Measurements from ENCODE around the gene SLC27A1. TPM values are rescaled to one million over a fixed set of nuclear protein-coding genes. Genes with fewer than 3 reads are reported as not detected.

The SLC27A1 gene
- total RNA-seq, 4 donors from 2014 or later: 25.3 to 53.4 (median 39.5) TPM

DNA sequence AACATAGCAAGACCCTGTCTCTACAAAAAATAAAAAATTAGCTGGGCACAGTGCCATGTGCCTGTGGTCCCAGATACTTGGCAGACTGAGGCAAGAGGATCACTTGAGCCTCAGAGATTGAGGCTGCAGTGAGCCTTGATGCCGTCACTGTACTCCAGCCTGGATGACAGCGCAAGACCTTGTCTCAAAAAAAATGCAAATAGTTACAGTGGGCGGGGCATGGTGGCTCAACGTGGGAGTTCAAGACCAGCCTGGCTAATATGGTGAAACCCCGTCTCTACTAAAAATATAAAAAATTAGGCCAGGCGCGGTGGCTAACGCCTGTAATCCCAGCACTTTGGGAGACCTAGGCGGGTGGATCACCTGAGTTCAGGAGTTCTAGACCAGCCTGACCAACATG, 49.6 kb downstream of the SLC27A1 start:
- DNase-seq (ENCODE audit: low spot score in 2 of 2): no peak
- H3K9me3 ChIP-seq: peaks cover 5% of the 10 kb centered on the region
- H3K4me3 ChIP-seq: no peak overlapping the region
- H3K27me3 ChIP-seq: no peaks in the 10 kb centered on the region
- 92% methylated on average over 9 of the region's 9 CpGs for WGBS
- TF ChIP-seq POLR2A (IDR thresholded peaks at IDR 0.05) (no peak), EP300 (IDR thresholded peaks at IDR 0.05) (no peak), POLR2AphosphoS5 (IDR thresholded peaks at IDR 0.05) (no peak)
- TF ChIP-seq, protein P1, sequence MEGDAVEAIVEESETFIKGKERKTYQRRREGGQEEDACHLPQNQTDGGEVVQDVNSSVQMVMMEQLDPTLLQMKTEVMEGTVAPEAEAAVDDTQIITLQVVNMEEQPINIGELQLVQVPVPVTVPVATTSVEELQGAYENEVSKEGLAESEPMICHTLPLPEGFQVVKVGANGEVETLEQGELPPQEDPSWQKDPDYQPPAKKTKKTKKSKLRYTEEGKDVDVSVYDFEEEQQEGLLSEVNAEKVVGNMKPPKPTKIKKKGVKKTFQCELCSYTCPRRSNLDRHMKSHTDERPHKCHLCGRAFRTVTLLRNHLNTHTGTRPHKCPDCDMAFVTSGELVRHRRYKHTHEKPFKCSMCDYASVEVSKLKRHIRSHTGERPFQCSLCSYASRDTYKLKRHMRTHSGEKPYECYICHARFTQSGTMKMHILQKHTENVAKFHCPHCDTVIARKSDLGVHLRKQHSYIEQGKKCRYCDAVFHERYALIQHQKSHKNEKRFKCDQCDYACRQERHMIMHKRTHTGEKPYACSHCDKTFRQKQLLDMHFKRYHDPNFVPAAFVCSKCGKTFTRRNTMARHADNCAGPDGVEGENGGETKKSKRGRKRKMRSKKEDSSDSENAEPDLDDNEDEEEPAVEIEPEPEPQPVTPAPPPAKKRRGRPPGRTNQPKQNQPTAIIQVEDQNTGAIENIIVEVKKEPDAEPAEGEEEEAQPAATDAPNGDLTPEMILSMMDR (IDR thresholded peaks at IDR 0.05): no peak
- H3K27ac ChIP-seq: no peak overlapping the region
- peaks cover 42% of the 10 kb centered on the region for H3K36me3 ChIP-seq
- peaks cover 8% of the 10 kb centered on the region for H3K4me1 ChIP-seq

DNA sequence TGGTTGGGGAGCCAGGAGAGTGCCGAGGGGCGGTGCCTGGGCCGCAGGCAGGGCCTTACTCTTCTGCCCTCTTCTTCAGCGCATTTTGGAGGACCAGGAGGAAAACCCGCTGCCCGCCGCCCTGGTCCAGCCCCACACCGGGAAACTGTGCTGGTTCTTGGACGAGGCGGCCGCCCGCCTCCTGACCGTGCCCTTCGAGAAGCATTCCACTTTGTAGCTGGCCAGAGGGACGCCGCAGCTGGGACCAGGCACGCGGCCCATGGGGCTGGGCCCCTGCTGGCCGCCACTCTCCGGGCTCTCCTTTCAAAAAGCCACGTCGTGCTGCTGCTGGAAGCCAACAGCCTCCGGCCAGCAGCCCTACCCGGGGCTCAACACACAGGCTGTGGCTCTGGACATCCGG, 50.5 kb downstream of the SLC27A1 start:
- TF ChIP-seq POLR2AphosphoS5 (IDR thresholded peaks at IDR 0.05) (no peak), EP300 (IDR thresholded peaks at IDR 0.05) (no peak), POLR2A (IDR thresholded peaks at IDR 0.05) (no peak)
- TF ChIP-seq, protein P1 (IDR thresholded peaks at IDR 0.05): no peak
- H3K9me3 ChIP-seq: peaks cover 5% of the 10 kb centered on the region
- no peak overlapping the region for H3K4me3 ChIP-seq
- H3K4me1 ChIP-seq: peaks cover 8% of the 10 kb centered on the region
- H3K27ac ChIP-seq: no peak overlapping the region
- no peaks in the 10 kb centered on the region for H3K27me3 ChIP-seq
- no peak for DNase-seq (ENCODE audit: low spot score in 2 of 2)
- 89% methylated on average over 8 of the region's 25 CpGs for WGBS
- H3K36me3 ChIP-seq: peaks cover 39% of the 10 kb centered on the region

DNA sequence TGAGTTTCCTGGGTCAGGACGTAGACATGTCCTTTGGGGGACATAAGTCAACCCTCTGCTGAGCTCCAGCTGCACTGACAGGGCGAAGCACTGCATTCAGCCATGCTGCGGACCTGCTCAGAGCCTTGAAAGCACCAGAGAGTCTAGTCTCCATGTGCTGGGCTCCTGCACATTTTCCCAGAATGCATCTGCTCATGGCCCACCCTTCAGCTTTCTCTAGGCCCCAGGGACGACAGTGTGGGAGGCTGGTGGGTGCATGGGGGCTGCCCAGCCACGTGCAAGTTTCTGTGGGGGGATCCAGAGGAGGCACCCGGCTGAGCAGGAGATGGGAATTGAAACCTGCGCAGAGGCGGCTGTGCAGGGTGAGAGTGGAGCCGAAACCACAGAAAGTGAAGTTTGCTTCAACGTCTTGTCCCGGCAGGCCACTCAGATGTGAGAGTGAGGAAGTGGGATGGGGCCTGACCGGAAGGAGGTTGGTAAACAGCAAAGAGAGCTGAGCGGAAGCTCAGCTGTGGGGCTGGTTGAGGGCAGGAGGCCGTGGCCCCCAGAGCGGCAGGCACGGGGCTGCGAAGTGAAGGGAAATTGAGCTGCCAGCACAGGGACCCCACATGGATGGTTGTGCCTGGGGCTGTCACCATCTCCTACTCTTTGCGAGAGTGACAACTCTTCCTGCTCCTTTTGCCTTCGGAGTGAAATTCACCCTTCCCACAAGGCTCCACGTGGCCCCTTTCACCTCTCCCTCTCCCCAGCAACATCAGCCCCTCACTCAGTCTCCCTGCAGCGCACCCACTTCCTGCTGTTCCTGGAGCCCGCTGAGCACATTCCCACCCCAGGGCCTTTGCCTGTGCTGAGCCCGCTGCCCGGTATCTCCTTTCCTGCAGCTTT, 52.9 kb downstream of the SLC27A1 start:
- H3K9me3 ChIP-seq: no peaks in the 10 kb centered on the region
- H3K27me3 ChIP-seq: peaks cover 9% of the 10 kb centered on the region
- DNase-seq (ENCODE audit: low spot score in 2 of 2): no peak
- no peak overlapping the region for H3K4me3 ChIP-seq
- 56% methylated on average over 24 of the region's 24 CpGs for WGBS
- TF ChIP-seq POLR2AphosphoS5 (IDR thresholded peaks at IDR 0.05) (no peak), EP300 (IDR thresholded peaks at IDR 0.05) (no peak), POLR2A (IDR thresholded peaks at IDR 0.05) (no peak)
- TF ChIP-seq, protein P1 (IDR thresholded peaks at IDR 0.05): no peak
- no peak overlapping the region for H3K27ac ChIP-seq
- H3K36me3 ChIP-seq: peaks cover 18% of the 10 kb centered on the region
- H3K4me1 ChIP-seq: peaks cover 8% of the 10 kb centered on the region

DNA sequence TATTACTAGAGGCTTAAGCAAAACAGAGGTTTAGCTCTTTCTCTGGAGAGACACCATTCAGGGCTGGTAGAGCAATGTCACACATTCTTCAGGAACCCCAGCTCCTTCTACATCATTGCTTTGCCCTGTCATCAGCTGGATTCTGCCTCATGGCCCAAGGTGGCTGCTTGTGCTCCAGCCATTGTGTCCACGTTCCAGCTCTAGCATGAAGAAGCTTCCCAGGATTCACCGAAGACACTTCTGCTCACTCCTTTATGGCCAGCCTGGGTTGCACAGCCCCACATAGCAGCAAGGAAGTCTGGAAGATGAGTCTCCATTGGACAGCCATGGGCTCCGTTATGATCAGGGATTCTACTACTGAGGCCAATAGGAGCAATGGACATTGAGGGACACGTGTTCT, 54.3 kb downstream of the SLC27A1 start:
- no peak overlapping the region for H3K27ac ChIP-seq
- 98% methylated on average over 4 of the region's 4 CpGs for WGBS
- H3K27me3 ChIP-seq: peaks cover 11% of the 10 kb centered on the region
- peaks cover 10% of the 10 kb centered on the region for H3K36me3 ChIP-seq
- H3K9me3 ChIP-seq: no peaks in the 10 kb centered on the region
- H3K4me1 ChIP-seq: peaks cover 8% of the 10 kb centered on the region
- no peak overlapping the region for H3K4me3 ChIP-seq
- TF ChIP-seq, protein P1 (IDR thresholded peaks at IDR 0.05): no peak
- TF ChIP-seq POLR2A (IDR thresholded peaks at IDR 0.05) (no peak), POLR2AphosphoS5 (IDR thresholded peaks at IDR 0.05) (no peak), EP300 (IDR thresholded peaks at IDR 0.05) (no peak)
- DNase-seq (ENCODE audit: low spot score in 2 of 2): no peak

DNA sequence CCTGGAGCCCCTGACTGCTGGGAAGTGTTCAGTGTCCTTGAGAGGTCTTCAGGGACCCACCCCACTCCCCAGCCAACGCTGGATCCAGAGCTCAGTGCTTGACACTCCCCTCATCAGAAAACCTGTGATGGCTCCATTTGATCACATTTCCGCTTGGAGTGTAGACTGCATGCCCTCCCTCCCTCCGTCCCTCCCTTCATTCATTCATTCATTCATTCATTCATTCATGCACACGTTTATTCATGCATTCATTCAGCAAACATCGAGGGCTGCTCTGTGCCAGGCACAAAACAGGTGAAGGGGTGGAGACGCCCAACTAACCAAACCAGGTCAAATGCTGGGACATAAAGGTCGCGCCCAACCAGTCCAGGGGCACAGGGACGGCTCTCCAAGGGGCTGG, 54.8 kb downstream of the SLC27A1 start:
- H3K27ac ChIP-seq: no peak overlapping the region
- WGBS: 81% methylated on average over 9 of the region's 9 CpGs
- H3K4me1 ChIP-seq: peaks cover 8% of the 10 kb centered on the region
- H3K4me3 ChIP-seq: no peak overlapping the region
- H3K36me3 ChIP-seq: peaks cover 10% of the 10 kb centered on the region
- H3K9me3 ChIP-seq: no peaks in the 10 kb centered on the region
- TF ChIP-seq, protein P1 (IDR thresholded peaks at IDR 0.05): no peak
- TF ChIP-seq EP300 (IDR thresholded peaks at IDR 0.05): no peak
- TF ChIP-seq POLR2A (IDR thresholded peaks at IDR 0.05): no peak
- no peak for TF ChIP-seq POLR2AphosphoS5 (IDR thresholded peaks at IDR 0.05)
- peaks cover 11% of the 10 kb centered on the region for H3K27me3 ChIP-seq
- no peak for DNase-seq (ENCODE audit: low spot score in 2 of 2)

Measured in suprapubic skin (tissue), 4 donors.